Panc1 (cell line): Measurements from ENCODE around the gene PTPN22. TPM values are rescaled to one million over a fixed set of nuclear protein-coding genes. Genes with fewer than 3 reads are reported as not detected.

ENCODE experiments used
- ATAC-seq: fragments of 200-7000 bp; cut with Tn5 transposase; 2 replicates; pipeline ENCODE4 v1.9.1; 2020; ENCODE audit warnings: mild to moderate bottlenecking, moderate library complexity
- BruUV-seq: library from RNA; stranded (reverse); fragments of 400-500 nt; replicated peaks from 2 replicates; lab custom pipeline; 2021; lab: Mats Ljungman, UMichigan
- CTCF ChIA-PET: fragments of 300-600 bp; sonication (Branson Sonifier 250); formaldehyde crosslinking; loops from one replicate; lab custom pipeline; 2022; ENCODE audit warnings: antibody characterized with exemption; lab: Charles Lee
- POLR2A ChIA-PET: fragments of 300-600 bp; sonication (Branson Sonifier 250); formaldehyde crosslinking; loops from one replicate; lab custom pipeline; 2022; ENCODE audit warnings: antibody characterized with exemption; lab: Charles Lee
- DNase-seq: peaks from one replicate; pipeline ENCODE4 v3.0.0-alpha.2; 2010; ENCODE audit warnings: low read depth, low spot score
- H3K27ac ChIP-seq: 2 replicates; pipeline ENCODE4 v1.5.1; 2011; ENCODE audit warnings: mild to moderate bottlenecking, low read length, inconsistent platforms
- H3K27me3 ChIP-seq: fragments of 200-500 bp; sonication (Bioruptor generic); 2 replicates; pipeline ENCODE4 v1.6.0; 2014; ENCODE audit warnings: low read length, inconsistent platforms; ENCODE audit not compliant: control insufficient read depth, insufficient read depth
- H3K36me3 ChIP-seq: fragments of 200-500 bp; sonication (Bioruptor generic); 2 replicates; pipeline ENCODE4 v1.5.1; 2014; ENCODE audit warnings: inconsistent platforms, mild to moderate bottlenecking, low read length, moderate library complexity; ENCODE audit not compliant: control insufficient read depth, insufficient read depth
- H3K4me1 ChIP-seq: 2 replicates; pipeline ENCODE4 v1.5.1; 2011; ENCODE audit warnings: inconsistent platforms, mild to moderate bottlenecking, low read length, moderate library complexity; ENCODE audit not compliant: control insufficient read depth, insufficient read depth
- H3K4me3 ChIP-seq, 2 experiments: 2 replicates each; pipeline ENCODE4 v1.5.1; 2011 to 2012; ENCODE audit warnings: low read depth in 2 of 2, low read length in 2 of 2, mild to moderate bottlenecking in 2 of 2, inconsistent platforms in 1 of 2, moderate library complexity in 1 of 2
- H3K9me3 ChIP-seq: fragments of 200-500 bp; sonication (Bioruptor generic); 2 replicates; pipeline ENCODE4 v1.5.1; 2014; ENCODE audit warnings: low read depth, mild to moderate bottlenecking, inconsistent platforms, low read length, moderate library complexity; ENCODE audit not compliant: control insufficient read depth, insufficient read depth
- POLR2AphosphoS5 ChIP-seq: IDR thresholded peaks from 2 replicates; pipeline ENCODE4 v1.6.1; 2012; ENCODE audit warnings: mild to moderate bottlenecking, low read depth, low read length, moderate library complexity
- SIN3A ChIP-seq: IDR thresholded peaks from 2 replicates; pipeline ENCODE4 v1.6.1; 2012; ENCODE audit warnings: low read depth, mild to moderate bottlenecking, low read length, moderate library complexity, borderline replicate concordance; ENCODE audit not compliant: insufficient read depth
- TCF7L2 ChIP-seq: IDR thresholded peaks from 2 replicates; pipeline ENCODE4 v1.6.1; 2011; ENCODE audit warnings: mild to moderate bottlenecking, low read depth, low read length, inconsistent platforms
- in situ Hi-C: cut with HindIII; loops from 2 replicates; pipeline ENCODE4 v1.10.0; 2016; ENCODE audit warnings: low sequenced_read_pairs, low pct_unique_long_range_greater_than_20kb
- intact Hi-C: fragments of 100-400 bp; cut with micrococcal nuclease; formaldehyde crosslinking; loops from one replicate; pipeline ENCODE4 v1.10.0; 2022; ENCODE audit not compliant: unreplicated experiment
- total RNA-seq: library from RNA; stranded (reverse); gene quantifications from one replicate; pipeline ENCODE4 v1.2.1, GENCODE V29; 2021; ENCODE audit not compliant: unreplicated experiment
- TF ChIP-seq, protein P1 (sequence below): fragments of 450-650 bp; IDR thresholded peaks from 2 replicates; pipeline ENCODE4 v1.5.1; 2017; ENCODE audit warnings: mild to moderate bottlenecking
- TF ChIP-seq, protein P2 (sequence below), 2 experiments: IDR thresholded peaks; 2 replicates each; pipeline ENCODE4 v1.6.1; 2011 to 2012; ENCODE audit warnings: low read depth in 2 of 2, control low read depth in 1 of 2, low read length in 1 of 2, mild to moderate bottlenecking in 1 of 2, moderate library complexity in 1 of 2; ENCODE audit not compliant: insufficient read depth in 1 of 2

Gene PTPN22
- total RNA-seq, 1 experiment from 2014 or later: not detected

GRCh38 chr1:113916974-113917373 is 45.5 kb upstream of the PTPN22 start:
- DNase-seq (no peak), ATAC-seq (no peak)
- intact Hi-C loops (no loop called here), in situ Hi-C loops (no loop called here)
- no peaks in the 10 kb centered on the region for H3K36me3 ChIP-seq
- TF ChIP-seq SIN3A (no peak), TCF7L2 (no peak)
- TF ChIP-seq, protein P1, sequence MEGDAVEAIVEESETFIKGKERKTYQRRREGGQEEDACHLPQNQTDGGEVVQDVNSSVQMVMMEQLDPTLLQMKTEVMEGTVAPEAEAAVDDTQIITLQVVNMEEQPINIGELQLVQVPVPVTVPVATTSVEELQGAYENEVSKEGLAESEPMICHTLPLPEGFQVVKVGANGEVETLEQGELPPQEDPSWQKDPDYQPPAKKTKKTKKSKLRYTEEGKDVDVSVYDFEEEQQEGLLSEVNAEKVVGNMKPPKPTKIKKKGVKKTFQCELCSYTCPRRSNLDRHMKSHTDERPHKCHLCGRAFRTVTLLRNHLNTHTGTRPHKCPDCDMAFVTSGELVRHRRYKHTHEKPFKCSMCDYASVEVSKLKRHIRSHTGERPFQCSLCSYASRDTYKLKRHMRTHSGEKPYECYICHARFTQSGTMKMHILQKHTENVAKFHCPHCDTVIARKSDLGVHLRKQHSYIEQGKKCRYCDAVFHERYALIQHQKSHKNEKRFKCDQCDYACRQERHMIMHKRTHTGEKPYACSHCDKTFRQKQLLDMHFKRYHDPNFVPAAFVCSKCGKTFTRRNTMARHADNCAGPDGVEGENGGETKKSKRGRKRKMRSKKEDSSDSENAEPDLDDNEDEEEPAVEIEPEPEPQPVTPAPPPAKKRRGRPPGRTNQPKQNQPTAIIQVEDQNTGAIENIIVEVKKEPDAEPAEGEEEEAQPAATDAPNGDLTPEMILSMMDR: no peak
- no peak overlapping the region for H3K4me3 ChIP-seq
- no peaks in the 10 kb centered on the region for H3K27me3 ChIP-seq
- no peak overlapping the region for H3K27ac ChIP-seq
- no TSS peak for BruUV-seq
- ChIA-PET POLR2A (interaction anchor here (0.6 kb wide), 1 partner anchor 131 kb away, joined by 4 read pairs; no protein-coding TSS in a partner anchor), CTCF (no interaction called here)
- H3K4me1 ChIP-seq: no peaks in the 10 kb centered on the region
- H3K9me3 ChIP-seq: no peaks in the 10 kb centered on the region

DNA sequence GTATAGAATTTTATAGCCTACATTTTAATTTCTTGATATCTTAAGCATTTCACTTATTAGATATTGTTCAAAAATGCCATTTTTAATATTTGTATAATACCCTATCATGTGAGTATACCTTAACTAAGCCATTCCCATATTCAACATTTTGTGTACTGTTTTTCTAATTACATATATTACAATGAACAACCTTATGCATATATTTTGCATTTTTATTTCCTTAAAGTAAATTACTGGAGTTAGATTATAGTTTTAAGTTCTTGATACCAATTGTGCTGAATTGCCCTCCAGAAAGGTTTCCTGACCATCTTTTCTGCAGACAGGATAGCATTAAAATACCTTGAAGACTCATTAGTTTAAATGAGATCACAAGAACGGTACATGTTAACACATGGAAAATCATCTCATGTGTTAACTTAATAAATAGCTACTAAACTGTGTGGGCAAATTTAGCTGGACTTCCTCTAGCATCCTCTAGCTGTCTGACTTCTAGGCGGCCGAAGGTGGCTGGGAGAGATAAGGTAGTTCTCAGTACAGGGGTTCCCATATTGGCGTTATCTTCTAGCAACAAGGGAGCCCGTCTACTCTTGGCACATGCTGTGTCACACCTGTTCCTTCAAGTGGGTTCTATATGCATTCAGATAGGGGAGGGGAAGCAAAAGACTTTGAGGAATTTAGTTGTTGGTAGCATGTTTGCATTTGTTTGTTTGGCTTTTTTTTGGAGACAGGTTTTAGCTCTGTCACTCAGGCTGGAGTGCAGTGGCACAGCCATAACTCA is 42.6 kb upstream of the PTPN22 start:
- Histone ChIP-seq H3K4me1 (no peaks in the 10 kb centered on the region), H3K9me3 (no peaks in the 10 kb centered on the region), H3K36me3 (no peaks in the 10 kb centered on the region), H3K27ac (no peak overlapping the region), H3K4me3 (no peak overlapping the region), H3K27me3 (no peaks in the 10 kb centered on the region)
- ChIA-PET POLR2A (no interaction called here), CTCF (no interaction called here)
- intact Hi-C loops: no loop called here
- TF ChIP-seq POLR2AphosphoS5 (no peak), TCF7L2 (no peak), SIN3A (no peak)
- TF ChIP-seq, protein P2, sequence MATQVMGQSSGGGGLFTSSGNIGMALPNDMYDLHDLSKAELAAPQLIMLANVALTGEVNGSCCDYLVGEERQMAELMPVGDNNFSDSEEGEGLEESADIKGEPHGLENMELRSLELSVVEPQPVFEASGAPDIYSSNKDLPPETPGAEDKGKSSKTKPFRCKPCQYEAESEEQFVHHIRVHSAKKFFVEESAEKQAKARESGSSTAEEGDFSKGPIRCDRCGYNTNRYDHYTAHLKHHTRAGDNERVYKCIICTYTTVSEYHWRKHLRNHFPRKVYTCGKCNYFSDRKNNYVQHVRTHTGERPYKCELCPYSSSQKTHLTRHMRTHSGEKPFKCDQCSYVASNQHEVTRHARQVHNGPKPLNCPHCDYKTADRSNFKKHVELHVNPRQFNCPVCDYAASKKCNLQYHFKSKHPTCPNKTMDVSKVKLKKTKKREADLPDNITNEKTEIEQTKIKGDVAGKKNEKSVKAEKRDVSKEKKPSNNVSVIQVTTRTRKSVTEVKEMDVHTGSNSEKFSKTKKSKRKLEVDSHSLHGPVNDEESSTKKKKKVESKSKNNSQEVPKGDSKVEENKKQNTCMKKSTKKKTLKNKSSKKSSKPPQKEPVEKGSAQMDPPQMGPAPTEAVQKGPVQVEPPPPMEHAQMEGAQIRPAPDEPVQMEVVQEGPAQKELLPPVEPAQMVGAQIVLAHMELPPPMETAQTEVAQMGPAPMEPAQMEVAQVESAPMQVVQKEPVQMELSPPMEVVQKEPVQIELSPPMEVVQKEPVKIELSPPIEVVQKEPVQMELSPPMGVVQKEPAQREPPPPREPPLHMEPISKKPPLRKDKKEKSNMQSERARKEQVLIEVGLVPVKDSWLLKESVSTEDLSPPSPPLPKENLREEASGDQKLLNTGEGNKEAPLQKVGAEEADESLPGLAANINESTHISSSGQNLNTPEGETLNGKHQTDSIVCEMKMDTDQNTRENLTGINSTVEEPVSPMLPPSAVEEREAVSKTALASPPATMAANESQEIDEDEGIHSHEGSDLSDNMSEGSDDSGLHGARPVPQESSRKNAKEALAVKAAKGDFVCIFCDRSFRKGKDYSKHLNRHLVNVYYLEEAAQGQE (IDR thresholded peaks at IDR 0.05; ENCODE audit: insufficient read depth in 1 of 2, low read depth in 2 of 2, low read length in 1 of 2): no peak
- TF ChIP-seq, protein P1: no peak
- BruUV-seq: no TSS peak
- DNase-seq (no peak), ATAC-seq (no peak)
- in situ Hi-C loops: no loop called here
